Transverse colon (tissue), 4 donors: ENCODE measurements around the gene LAMA2. TPM values are rescaled to one million over a fixed set of nuclear protein-coding genes. Genes with fewer than 3 reads are reported as not detected.

Source experiments
- DNase-seq: peaks from one replicate; pipeline ENCODE4 v3.0.0-alpha.2; 2019
- H3K27ac ChIP-seq, 4 donors: fragments of 200-600 bp; sonication (generic); 2 replicates each; pipeline ENCODE4 v1.5.1; 2016 to 2018; ENCODE audit warnings: inconsistent platforms in 4 of 4
- H3K27me3 ChIP-seq: fragments of 200-600 bp; sonication (generic); 2 replicates; pipeline ENCODE4 v1.5.1; 2017; ENCODE audit warnings: inconsistent platforms
- H3K36me3 ChIP-seq, 4 donors: fragments of 200-600 bp; sonication (generic); 2 replicates each; pipeline ENCODE4 v1.5.1; 2017 to 2019; ENCODE audit warnings: inconsistent platforms in 4 of 4
- H3K4me1 ChIP-seq, 4 donors: fragments of 200-600 bp; sonication (generic); 2 replicates each; pipeline ENCODE4 v1.5.1; 2017 to 2020; ENCODE audit warnings: inconsistent platforms in 4 of 4
- H3K4me3 ChIP-seq, 4 donors: fragments of 200-600 bp; sonication (generic); 1 replicate in 1 of 4; 2 replicates in 3 of 4; pipeline versions ENCODE4 v1.5.1 to v1.6.1; 2017 to 2019; ENCODE audit warnings: inconsistent platforms in 4 of 4
- H3K9me3 ChIP-seq, 2 donors: fragments of 200-600 bp; sonication (generic); 2 replicates each; pipeline ENCODE4 v1.5.1; 2017 to 2019; ENCODE audit warnings: inconsistent platforms in 2 of 2
- CTCF ChIP-seq, 5 experiments: fragments of 200-600 bp in 3 of 5; fragments of 450-650 bp in 2 of 5; sonication (generic) in 3 of 5; IDR thresholded peaks; 1 replicate in 2 of 5; 2 replicates in 3 of 5; pipeline ENCODE4 v1.5.1; 2016 to 2017; ENCODE audit warnings: antibody characterized with exemption in 5 of 5, inconsistent platforms in 3 of 5, mild to moderate bottlenecking in 2 of 5, moderate library complexity in 1 of 5
- EP300 ChIP-seq: sonication (generic); formaldehyde crosslinking; IDR thresholded peaks from one replicate; pipeline ENCODE4 v1.6.1; 2017; ENCODE audit warnings: antibody characterized with exemption, low read depth
- POLR2A ChIP-seq: fragments of 450-650 bp; IDR thresholded peaks from one replicate; pipeline ENCODE4 v1.6.1; 2016; ENCODE audit warnings: antibody characterized with exemption, mild to moderate bottlenecking, moderate library complexity
- POLR2AphosphoS5 ChIP-seq, 3 donors: sonication (generic); formaldehyde crosslinking; IDR thresholded peaks; one replicate each; pipeline ENCODE4 v1.6.1; 2016; ENCODE audit warnings: antibody characterized with exemption in 3 of 3
- WGBS, 2 donors: methylation state at CpG; one replicate each; pipeline ENCODE4 v1.1.5; 2018; ENCODE audit warnings: low coverage in 1 of 2; 5-methylcytosine and 5-hydroxymethylcytosine counted together
- in situ Hi-C, 4 donors: fragments of 200-750 bp; cut with MboI; loops; one replicate each; pipeline versions ENCODE4 v1.15.0 to v1.15.1; 2017; ENCODE audit warnings: low sequenced_read_pairs in 3 of 4, low pct_ligation_motif_present in 1 of 4, low pct_unique_long_range_greater_than_20kb in 1 of 4
- intact Hi-C: fragments of 100-400 bp; cut with DNase I; formaldehyde crosslinking; loops from one replicate; pipeline ENCODE4 v1.15.1; 2023; ENCODE audit warnings: low total_unique reads
- total RNA-seq, 4 donors: library from RNA; depleted of rRNA; stranded (reverse); fragments of >200 nt; gene quantifications; one replicate each; pipeline ENCODE4 v1.1.0, GENCODE V29; 2016

LAMA2 gene
- total RNA-seq, 4 donors from 2014 or later: 12.3 to 43.0 (median 32.1) TPM

DNA sequence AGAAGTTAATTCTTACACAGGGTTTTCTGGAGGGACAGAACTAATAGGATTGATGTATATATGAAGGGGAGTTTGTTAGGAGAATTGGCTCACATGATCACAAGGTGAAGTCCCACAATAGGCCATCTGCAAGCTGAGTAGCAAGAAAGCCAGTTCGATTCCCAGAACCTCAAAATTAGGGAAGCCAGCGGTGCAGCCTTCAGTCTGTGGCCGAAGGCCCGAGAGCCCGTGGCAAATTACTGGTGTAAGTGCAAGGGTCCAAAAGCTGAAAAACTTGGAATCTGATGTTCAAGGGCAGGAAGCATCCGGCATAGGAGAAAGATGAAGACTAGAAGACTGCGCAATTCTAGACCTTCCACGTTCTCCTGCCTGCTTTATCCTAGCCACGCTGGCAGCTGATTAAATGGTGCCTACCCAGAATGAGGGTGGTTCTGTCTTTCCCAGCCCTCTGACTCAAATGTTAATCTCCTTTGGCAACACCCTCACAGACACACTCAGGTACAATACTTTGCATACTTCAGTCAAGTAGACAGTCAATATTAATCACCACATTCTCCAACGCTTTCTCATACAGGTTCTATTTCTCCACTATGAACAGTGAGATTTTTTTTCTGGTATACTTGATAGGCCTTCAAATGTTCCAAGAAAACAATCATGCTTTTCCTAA lies 357.0 kb downstream of the LAMA2 start:
- in situ Hi-C loops (loop anchor here in 1 of 4 donors (25.0 kb wide), 1 partner anchor 503 kb away; no protein-coding TSS in a partner anchor), intact Hi-C loops (no loop called here)
- WGBS, 2 donors: 87 to 92% methylated on average over 10 of the region's 10 CpGs

DNA sequence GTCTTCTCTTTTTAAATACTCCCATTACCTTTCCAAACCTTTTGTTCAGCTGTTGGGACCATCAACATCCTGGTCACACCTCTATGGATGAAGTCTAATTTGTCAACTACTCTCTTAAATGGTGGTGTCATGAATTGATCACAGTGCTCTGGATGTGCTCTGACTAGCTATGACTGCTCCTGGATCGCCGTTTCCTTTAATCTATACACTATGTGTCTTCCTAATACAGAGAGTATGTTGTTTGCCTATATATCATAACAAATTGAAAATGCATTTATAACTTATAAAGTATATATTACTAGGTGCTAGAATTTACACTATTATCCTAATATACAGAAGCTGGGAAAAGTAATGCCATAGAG lies 357.5 kb downstream of the LAMA2 start:
- H3K27me3 ChIP-seq: no peaks in the 10 kb centered on the region
- TF ChIP-seq POLR2AphosphoS5 (IDR thresholded peaks at IDR 0.05) (no peak), POLR2A (no peak), EP300 (no peak), CTCF (IDR thresholded peaks at IDR 0.05) (no peak)
- H3K4me1 ChIP-seq: peaks cover 0 to 3% (median 0%) of the 10 kb centered on the region in 4 donors
- H3K4me3 ChIP-seq: no peak overlapping the region
- no peak overlapping the region for H3K27ac ChIP-seq
- intact Hi-C loops (no loop called here), in situ Hi-C loops (loop anchor here in 1 of 4 donors (25.0 kb wide), 1 partner anchor 503 kb away; no protein-coding TSS in a partner anchor)
- WGBS, 2 donors: 98 to 100% methylated on average over 2 of the region's 2 CpGs
- no peak for DNase-seq
- H3K36me3 ChIP-seq: no peaks in the 10 kb centered on the region
- H3K9me3 ChIP-seq: no peaks in the 10 kb centered on the region

More for the DNA sequence above, 357.0 kb downstream of the LAMA2 start:
- Histone ChIP-seq H3K27ac (no peak overlapping the region), H3K9me3 (no peaks in the 10 kb centered on the region), H3K36me3 (no peaks in the 10 kb centered on the region), H3K4me3 (no peak overlapping the region), H3K27me3 (no peaks in the 10 kb centered on the region), H3K4me1 (peaks cover 0 to 3% (median 0%) of the 10 kb centered on the region in 4 donors)
- TF ChIP-seq EP300: no peak
- no peak for TF ChIP-seq CTCF (IDR thresholded peaks at IDR 0.05)
- TF ChIP-seq POLR2A: no peak
- TF ChIP-seq POLR2AphosphoS5 (IDR thresholded peaks at IDR 0.05): no peak
- no peak for DNase-seq

DNA sequence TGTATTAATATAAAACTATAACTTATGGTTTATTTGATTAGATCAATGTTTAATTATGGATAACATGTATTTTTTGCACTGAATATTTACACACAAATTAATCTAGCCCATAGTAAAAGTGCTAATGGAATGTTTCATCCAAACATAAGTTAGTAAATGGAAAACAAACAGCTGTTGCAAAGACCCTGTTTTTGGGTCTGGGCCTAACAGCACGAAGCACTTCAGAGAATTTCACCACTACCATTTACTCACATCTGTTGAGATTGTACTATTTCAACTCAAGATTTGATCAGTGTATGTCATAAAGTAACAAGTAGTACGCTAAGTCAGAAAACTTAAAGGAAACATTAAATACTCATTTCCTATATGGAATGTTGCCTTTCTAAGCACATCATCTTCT lies 359.6 kb downstream of the LAMA2 start:
- WGBS, 2 donors: 39 to 72% methylated on average over 2 of the region's 2 CpGs
- H3K36me3 ChIP-seq: no peaks in the 10 kb centered on the region
- no peak for DNase-seq
- intact Hi-C loops: no loop called here
- in situ Hi-C loops: loop anchor here in 1 of 4 donors (25.0 kb wide), 1 partner anchor 505 kb away; no protein-coding TSS in a partner anchor
- H3K4me3 ChIP-seq: no peak overlapping the region
- H3K27me3 ChIP-seq: no peaks in the 10 kb centered on the region
- no peaks in the 10 kb centered on the region for H3K4me1 ChIP-seq
- TF ChIP-seq CTCF (IDR thresholded peaks at IDR 0.05): no peak
- no peaks in the 10 kb centered on the region for H3K9me3 ChIP-seq
- no peak overlapping the region for H3K27ac ChIP-seq

GRCh38 chr6:129243377-129243776 lies 360.4 kb downstream of the LAMA2 start:
- no peaks in the 10 kb centered on the region for H3K9me3 ChIP-seq
- in situ Hi-C loops: loop anchor here in 1 of 4 donors (25.0 kb wide), 1 partner anchor 506 kb away; no protein-coding TSS in a partner anchor
- no peak overlapping the region for H3K4me3 ChIP-seq
- WGBS, 2 donors: 72 to 75% methylated on average over 2 of the region's 2 CpGs
- intact Hi-C loops: no loop called here
- TF ChIP-seq POLR2A (no peak), CTCF (IDR thresholded peaks at IDR 0.05) (no peak), EP300 (no peak)
- H3K27me3 ChIP-seq: no peaks in the 10 kb centered on the region
- H3K27ac ChIP-seq: no peak overlapping the region
- H3K36me3 ChIP-seq: no peaks in the 10 kb centered on the region
- no peak for DNase-seq
- H3K4me1 ChIP-seq: no peaks in the 10 kb centered on the region
